ENCODE results near the gene SORCS2. TPM values are rescaled to one million over a fixed set of nuclear protein-coding genes. Genes with fewer than 3 reads are reported as not detected.

The SORCS2 gene
- total RNA-seq, 1 experiment from 2014 or later: not detected

DNA sequence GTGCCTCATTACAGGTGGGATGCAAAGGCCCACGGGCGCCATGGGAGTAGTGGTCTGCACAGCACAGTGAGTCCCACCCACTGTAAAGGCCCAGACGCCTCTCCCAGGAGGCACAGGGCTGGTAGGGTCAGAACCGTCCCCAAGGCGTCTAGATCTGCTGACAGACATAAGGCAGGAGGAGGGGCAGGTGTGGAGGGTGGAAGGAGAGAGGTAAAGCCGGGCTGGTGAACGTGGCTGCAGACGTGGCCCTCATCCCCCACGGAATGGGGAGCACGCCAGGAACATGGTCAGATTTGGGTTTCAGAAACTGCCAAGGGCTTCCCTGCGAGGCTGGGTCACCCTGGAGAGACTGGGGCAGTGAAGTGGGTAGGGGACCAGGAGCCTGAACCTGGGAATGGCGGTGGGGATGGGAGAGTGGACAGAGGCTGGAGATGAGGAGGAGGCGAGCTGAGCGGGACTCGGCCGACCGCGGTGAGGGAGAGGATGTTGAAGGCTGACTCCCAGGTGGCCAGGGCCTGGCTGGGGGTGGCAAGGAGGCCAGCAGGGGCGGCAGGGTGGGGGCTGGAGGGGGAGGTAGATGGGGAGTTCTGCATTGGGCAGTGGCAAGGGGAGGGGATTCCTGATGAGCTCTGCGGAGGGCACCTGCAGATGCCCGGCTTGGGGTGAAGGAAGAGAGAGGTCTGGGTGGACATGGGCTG, 562.4 kb downstream of the SORCS2 start:
- TF ChIP-seq CTCF (IDR thresholded peaks at IDR 0.05; ENCODE audit: unreplicated experiment): no peak
- H3K4me3 Mint-ChIP-seq (ENCODE audit: low read depth, unreplicated experiment): peak overlapping the region; percentile 65
- H3K4me1 Mint-ChIP-seq (ENCODE audit: low read depth, unreplicated experiment): peaks cover 3% of the 10 kb centered on the region
- no peak for DNase-seq
- peak overlapping the region; percentile 79 for H3K27ac Mint-ChIP-seq (ENCODE audit: unreplicated experiment)
- CTCF ChIA-PET: no interaction called here
- intact Hi-C loops (cut with micrococcal nuclease; ENCODE audit: unreplicated experiment): no loop called here
- no TSS peak for BruUV-seq (replicated peaks)
- H3K27me3 Mint-ChIP-seq (ENCODE audit: unreplicated experiment): no peaks in the 10 kb centered on the region
- H3K9me3 Mint-ChIP-seq (ENCODE audit: low read depth, unreplicated experiment): no peaks in the 10 kb centered on the region
- H3K36me3 Mint-ChIP-seq (ENCODE audit: insufficient read depth, unreplicated experiment): peaks cover 32% of the 10 kb centered on the region

DNA sequence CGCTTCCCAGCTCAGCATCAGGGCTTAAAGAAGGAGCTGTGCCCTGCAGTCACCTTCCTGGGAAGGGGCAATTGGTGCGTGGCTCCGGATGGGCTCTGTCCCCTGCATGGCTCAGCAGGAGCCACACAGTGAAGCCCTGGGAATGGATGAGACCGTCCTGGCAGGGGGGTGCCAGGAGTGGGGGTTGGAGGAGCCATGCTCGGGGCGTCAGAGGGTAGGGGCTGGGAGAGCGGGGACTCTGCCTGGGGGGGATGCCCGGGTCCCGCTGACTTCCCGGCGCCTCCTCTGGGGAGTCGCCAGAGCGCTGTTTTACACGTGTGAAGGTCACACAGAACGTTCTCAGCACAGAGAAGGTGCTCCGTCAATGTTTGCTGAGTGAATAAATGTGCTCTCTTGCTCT, 563.2 kb downstream of the SORCS2 start:
- Mint-ChIP-seq H3K27ac (ENCODE audit: unreplicated experiment) (no peak overlapping the region), H3K27me3 (ENCODE audit: unreplicated experiment) (no peaks in the 10 kb centered on the region), H3K9me3 (ENCODE audit: low read depth, unreplicated experiment) (no peaks in the 10 kb centered on the region), H3K4me3 (ENCODE audit: low read depth, unreplicated experiment) (peak overlapping the region; percentile 65), H3K4me1 (ENCODE audit: low read depth, unreplicated experiment) (no peaks in the 10 kb centered on the region), H3K36me3 (ENCODE audit: insufficient read depth, unreplicated experiment) (peaks cover 37% of the 10 kb centered on the region)
- no peak for DNase-seq
- intact Hi-C loops (cut with micrococcal nuclease; ENCODE audit: unreplicated experiment): no loop called here
- CTCF ChIA-PET: no interaction called here
- TF ChIP-seq CTCF (IDR thresholded peaks at IDR 0.05; ENCODE audit: unreplicated experiment): no peak
- no TSS peak for BruUV-seq (replicated peaks)

DNA sequence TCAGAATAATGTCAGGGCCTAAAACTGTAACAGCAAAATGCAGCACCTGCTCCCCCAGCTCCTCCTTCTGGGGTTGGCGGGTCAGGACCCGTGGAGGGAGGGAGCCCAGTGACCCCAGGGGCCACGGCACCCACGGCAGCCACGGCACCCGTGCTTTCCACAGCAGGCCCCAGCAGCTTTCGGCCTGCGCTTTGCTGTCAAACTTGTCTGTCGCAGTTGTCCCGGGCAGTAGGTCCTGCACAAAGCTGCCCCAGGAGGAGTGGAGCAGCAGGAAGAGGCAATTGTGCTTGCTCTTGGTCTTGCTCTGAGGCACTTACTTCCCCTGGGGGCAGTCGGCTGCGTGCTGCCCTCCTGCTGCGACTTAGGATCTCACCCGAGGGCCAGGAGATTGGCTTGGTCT, 563.7 kb downstream of the SORCS2 start:
- CTCF ChIA-PET: no interaction called here
- Mint-ChIP-seq H3K4me1 (ENCODE audit: low read depth, unreplicated experiment) (no peaks in the 10 kb centered on the region), H3K27me3 (ENCODE audit: unreplicated experiment) (no peaks in the 10 kb centered on the region), H3K9me3 (ENCODE audit: low read depth, unreplicated experiment) (no peaks in the 10 kb centered on the region), H3K4me3 (ENCODE audit: low read depth, unreplicated experiment) (no peak overlapping the region), H3K27ac (ENCODE audit: unreplicated experiment) (no peak overlapping the region), H3K36me3 (ENCODE audit: insufficient read depth, unreplicated experiment) (peaks cover 37% of the 10 kb centered on the region)
- no peak for TF ChIP-seq CTCF (IDR thresholded peaks at IDR 0.05; ENCODE audit: unreplicated experiment)
- intact Hi-C loops (cut with micrococcal nuclease; ENCODE audit: unreplicated experiment): no loop called here
- BruUV-seq (replicated peaks): no TSS peak
- DNase-seq: no peak

- Mint-ChIP-seq H3K4me1 (ENCODE audit: low read depth, unreplicated experiment) (no peaks in the 10 kb centered on the region), H3K4me3 (ENCODE audit: low read depth, unreplicated experiment) (no peak overlapping the region), H3K27ac (ENCODE audit: unreplicated experiment) (no peak overlapping the region), H3K36me3 (ENCODE audit: insufficient read depth, unreplicated experiment) (peaks cover 42% of the 10 kb centered on the region), H3K27me3 (ENCODE audit: unreplicated experiment) (no peaks in the 10 kb centered on the region), H3K9me3 (ENCODE audit: low read depth, unreplicated experiment) (no peaks in the 10 kb centered on the region)
- intact Hi-C loops (cut with micrococcal nuclease; ENCODE audit: unreplicated experiment): no loop called here
- BruUV-seq (replicated peaks): no TSS peak
- no peak for TF ChIP-seq CTCF (IDR thresholded peaks at IDR 0.05; ENCODE audit: unreplicated experiment)
- CTCF ChIA-PET: no interaction called here
- no peak for DNase-seq
These were observed 564.4 kb downstream of the SORCS2 start for GRCh38 chr4:7756561-7757355.
